ENCODE results near the gene APOL6.

APOL6 gene

GRCh38 chr22:35610741-35611140 is 37.5 kb upstream of the APOL6 start:
- Histone ChIP-seq H2BK120ac (ENCODE audit: insufficient read depth, low read length, poor library complexity) (no peak overlapping the region), H2AK5ac (ENCODE audit: low read length) (no peak overlapping the region), H3K4me3 (ENCODE audit: low read depth, low read length) (no peak overlapping the region), H2BK5ac (ENCODE audit: low read depth, low read length, poor library complexity) (no peak overlapping the region), H4K91ac (ENCODE audit: low read depth, low read length) (no peak overlapping the region), H3K14ac (ENCODE audit: low read length) (no peak overlapping the region), H3K18ac (ENCODE audit: low read length) (no peak overlapping the region), H3K27ac (ENCODE audit: low read depth, low read length) (no peak overlapping the region), H3K4me1 (ENCODE audit: control insufficient read depth in 1 of 2, insufficient read depth in 2 of 2, low read length in 2 of 2) (no peaks in the 10 kb centered on the region), H4K12ac (ENCODE audit: low read depth, low read length) (no peak overlapping the region), H3K23ac (ENCODE audit: low read length) (no peak overlapping the region), H3K9me3 (ENCODE audit: insufficient read depth, low read depth, low read length) (peaks cover 1% of the 10 kb centered on the region), H3K4ac (ENCODE audit: low read depth, low read length) (no peak overlapping the region), H3K27me3 (ENCODE audit: insufficient read depth, low read length) (no peaks in the 10 kb centered on the region), H3K79me1 (ENCODE audit: low read length) (peaks cover under 1% of the 10 kb centered on the region), H4K8ac (ENCODE audit: low read depth, low read length) (no peak overlapping the region), H2BK12ac (ENCODE audit: low read length) (no peak overlapping the region), H3K4me2 (ENCODE audit: low read length) (no peak overlapping the region), H3K9ac (ENCODE audit: low read length) (no peak overlapping the region), H3K36me3 (ENCODE audit: control insufficient read depth in 1 of 2, insufficient read depth in 2 of 2, low read length in 2 of 2) (no peaks in the 10 kb centered on the region), H3K79me2 (ENCODE audit: control insufficient read depth, insufficient read depth, low read length, poor library complexity) (no peaks in the 10 kb centered on the region), H2AFZ (ENCODE audit: insufficient read depth, low read length, poor library complexity) (no peak overlapping the region)
- no CpG with 5 or more reads among the region's 10 CpGs for WGBS (ENCODE audit: extremely low coverage, insufficient coverage, insufficient read length)
- no peak for DNase-seq

GRCh38 chr22:35611200-35611890 is 36.9 kb upstream of the APOL6 start:
- H2BK5ac ChIP-seq (ENCODE audit: low read depth, low read length, poor library complexity), result no peak overlapping the region
- peaks cover 1% of the 10 kb centered on the region for H3K9me3 ChIP-seq (ENCODE audit: insufficient read depth, low read depth, low read length)
- H3K4me2 ChIP-seq (ENCODE audit: low read length), result no peak overlapping the region
- no peak overlapping the region for H4K8ac ChIP-seq (ENCODE audit: low read depth, low read length)
- no peak overlapping the region for H3K18ac ChIP-seq (ENCODE audit: low read length)
- H3K4me1 ChIP-seq (ENCODE audit: control insufficient read depth in 1 of 2, insufficient read depth in 2 of 2, low read length in 2 of 2), result no peaks in the 10 kb centered on the region
- no peak overlapping the region for H2BK120ac ChIP-seq (ENCODE audit: insufficient read depth, low read length, poor library complexity)
- no peak for DNase-seq
- no peak overlapping the region for H3K27ac ChIP-seq (ENCODE audit: low read depth, low read length)
- no peaks in the 10 kb centered on the region for H3K27me3 ChIP-seq (ENCODE audit: insufficient read depth, low read length)
- H3K79me1 ChIP-seq (ENCODE audit: low read length), result no peaks in the 10 kb centered on the region
- no CpG with 5 or more reads among the region's 6 CpGs for WGBS (ENCODE audit: extremely low coverage, insufficient coverage, insufficient read length)
- no peak overlapping the region for H3K4ac ChIP-seq (ENCODE audit: low read depth, low read length)
- H3K36me3 ChIP-seq (ENCODE audit: control insufficient read depth in 1 of 2, insufficient read depth in 2 of 2, low read length in 2 of 2), result no peaks in the 10 kb centered on the region
- no peaks in the 10 kb centered on the region for H3K79me2 ChIP-seq (ENCODE audit: control insufficient read depth, insufficient read depth, low read length, poor library complexity)
- H3K14ac ChIP-seq (ENCODE audit: low read length), result no peak overlapping the region
- no peak overlapping the region for H2AFZ ChIP-seq (ENCODE audit: insufficient read depth, low read length, poor library complexity)
- no peak overlapping the region for H2BK12ac ChIP-seq (ENCODE audit: low read length)
- no peak overlapping the region for H2AK5ac ChIP-seq (ENCODE audit: low read length)
- no peak overlapping the region for H3K23ac ChIP-seq (ENCODE audit: low read length)
- no peak overlapping the region for H4K12ac ChIP-seq (ENCODE audit: low read depth, low read length)
- no peak overlapping the region for H4K91ac ChIP-seq (ENCODE audit: low read depth, low read length)
- no peak overlapping the region for H3K4me3 ChIP-seq (ENCODE audit: low read depth, low read length)
- H3K9ac ChIP-seq (ENCODE audit: low read length), result no peak overlapping the region

GRCh38 chr22:35611891-35612576 is 36.2 kb upstream of the APOL6 start:
- no peak overlapping the region for H3K14ac ChIP-seq (ENCODE audit: low read length)
- WGBS (ENCODE audit: extremely low coverage, insufficient coverage, insufficient read length), result no CpG with 5 or more reads among the region's 8 CpGs
- H2BK5ac ChIP-seq (ENCODE audit: low read depth, low read length, poor library complexity), result no peak overlapping the region
- H3K9ac ChIP-seq (ENCODE audit: low read length), result no peak overlapping the region
- no peak overlapping the region for H3K4me3 ChIP-seq (ENCODE audit: low read depth, low read length)
- no peak overlapping the region for H2AFZ ChIP-seq (ENCODE audit: insufficient read depth, low read length, poor library complexity)
- H3K36me3 ChIP-seq (ENCODE audit: control insufficient read depth in 1 of 2, insufficient read depth in 2 of 2, low read length in 2 of 2), result no peaks in the 10 kb centered on the region
- H3K18ac ChIP-seq (ENCODE audit: low read length), result no peak overlapping the region
- H3K9me3 ChIP-seq (ENCODE audit: insufficient read depth, low read depth, low read length), result peaks cover 1% of the 10 kb centered on the region
- H2BK12ac ChIP-seq (ENCODE audit: low read length), result no peak overlapping the region
- no peak overlapping the region for H3K23ac ChIP-seq (ENCODE audit: low read length)
- H3K79me2 ChIP-seq (ENCODE audit: control insufficient read depth, insufficient read depth, low read length, poor library complexity), result no peaks in the 10 kb centered on the region
- DNase-seq, result no peak
- H4K12ac ChIP-seq (ENCODE audit: low read depth, low read length), result no peak overlapping the region
- no peak overlapping the region for H3K4ac ChIP-seq (ENCODE audit: low read depth, low read length)
- no peaks in the 10 kb centered on the region for H3K79me1 ChIP-seq (ENCODE audit: low read length)
- no peak overlapping the region for H2AK5ac ChIP-seq (ENCODE audit: low read length)
- no peak overlapping the region for H3K27ac ChIP-seq (ENCODE audit: low read depth, low read length)
- H3K27me3 ChIP-seq (ENCODE audit: insufficient read depth, low read length), result no peaks in the 10 kb centered on the region
- no peaks in the 10 kb centered on the region for H3K4me1 ChIP-seq (ENCODE audit: control insufficient read depth in 1 of 2, insufficient read depth in 2 of 2, low read length in 2 of 2)
- H4K91ac ChIP-seq (ENCODE audit: low read depth, low read length), result no peak overlapping the region
- H3K4me2 ChIP-seq (ENCODE audit: low read length), result no peak overlapping the region
- no peak overlapping the region for H4K8ac ChIP-seq (ENCODE audit: low read depth, low read length)
- H2BK120ac ChIP-seq (ENCODE audit: insufficient read depth, low read length, poor library complexity), result no peak overlapping the region

- no peak overlapping the region for H3K9ac ChIP-seq (ENCODE audit: low read length)
- no peak overlapping the region for H4K8ac ChIP-seq (ENCODE audit: low read depth, low read length)
- H3K27ac ChIP-seq (ENCODE audit: low read depth, low read length), result no peak overlapping the region
- no peak overlapping the region for H2BK5ac ChIP-seq (ENCODE audit: low read depth, low read length, poor library complexity)
- no peak for DNase-seq
- H4K91ac ChIP-seq (ENCODE audit: low read depth, low read length), result no peak overlapping the region
- no peak overlapping the region for H3K23ac ChIP-seq (ENCODE audit: low read length)
- no peak overlapping the region for H2BK120ac ChIP-seq (ENCODE audit: insufficient read depth, low read length, poor library complexity)
- no peak overlapping the region for H4K12ac ChIP-seq (ENCODE audit: low read depth, low read length)
- H2AFZ ChIP-seq (ENCODE audit: insufficient read depth, low read length, poor library complexity), result no peak overlapping the region
- no peak overlapping the region for H3K14ac ChIP-seq (ENCODE audit: low read length)
- no peaks in the 10 kb centered on the region for H3K79me2 ChIP-seq (ENCODE audit: control insufficient read depth, insufficient read depth, low read length, poor library complexity)
- H3K27me3 ChIP-seq (ENCODE audit: insufficient read depth, low read length), result no peaks in the 10 kb centered on the region
- no peak overlapping the region for H3K4me3 ChIP-seq (ENCODE audit: low read depth, low read length)
- WGBS (ENCODE audit: extremely low coverage, insufficient coverage, insufficient read length), result no CpG with 5 or more reads among the region's 12 CpGs
- no peak overlapping the region for H3K4me2 ChIP-seq (ENCODE audit: low read length)
- H3K4me1 ChIP-seq (ENCODE audit: control insufficient read depth in 1 of 2, insufficient read depth in 2 of 2, low read length in 2 of 2), result no peaks in the 10 kb centered on the region
- no peak overlapping the region for H2BK12ac ChIP-seq (ENCODE audit: low read length)
- H3K18ac ChIP-seq (ENCODE audit: low read length), result no peak overlapping the region
- no peaks in the 10 kb centered on the region for H3K79me1 ChIP-seq (ENCODE audit: low read length)
- no peaks in the 10 kb centered on the region for H3K36me3 ChIP-seq (ENCODE audit: control insufficient read depth in 1 of 2, insufficient read depth in 2 of 2, low read length in 2 of 2)
- no peak overlapping the region for H3K4ac ChIP-seq (ENCODE audit: low read depth, low read length)
- peaks cover 1% of the 10 kb centered on the region for H3K9me3 ChIP-seq (ENCODE audit: insufficient read depth, low read depth, low read length)
- no peak overlapping the region for H2AK5ac ChIP-seq (ENCODE audit: low read length)
These were observed 35.3 kb upstream of the APOL6 start for GRCh38 chr22:35612903-35613302.

Data from trophoblast cell (in vitro differentiated cells and primary cell).